K562 (cell line): ENCODE results near the gene CERCAM.
A peak's percentile ranks its signal among the peaks of the same experiment; 100 is the strongest.

Experiments used
- CTCF ChIP-seq, 3 experiments: IDR thresholded peaks in 2 of 3; conservative IDR thresholded peaks in 1 of 3; 2 replicates each; pipeline ENCODE4 v1.5.1; 2011 to 2012; ENCODE audit warnings: low read length in 3 of 3, mild to moderate bottlenecking in 3 of 3, control low read depth in 2 of 3, improper control_type of control experiment in 1 of 3, inconsistent platforms in 1 of 3, low read depth in 1 of 3, mixed read lengths in 1 of 3, moderate library complexity in 1 of 3; ENCODE audit not compliant: insufficient read depth in 2 of 3
- HNRNPL ChIP-seq: fragments of 200-400 bp; formaldehyde crosslinking; IDR thresholded peaks from 2 replicates; pipeline ENCODE4 v1.6.1; 2017; ENCODE audit warnings: low read depth, mild to moderate bottlenecking, low read length
- SP1 ChIP-seq: sonication (generic); formaldehyde crosslinking; IDR thresholded peaks from 2 replicates; pipeline ENCODE4 v1.8.1; 2022; ENCODE audit warnings: mild to moderate bottlenecking, missing genetic modification reagents
- SP2 ChIP-seq: IDR thresholded peaks from 2 replicates; pipeline ENCODE4 v1.6.1; 2011; ENCODE audit warnings: mild to moderate bottlenecking, low read depth, low read length, moderate library complexity; ENCODE audit not compliant: poor library complexity, severe bottlenecking; ENCODE audit errors: extremely low read depth

DNA sequence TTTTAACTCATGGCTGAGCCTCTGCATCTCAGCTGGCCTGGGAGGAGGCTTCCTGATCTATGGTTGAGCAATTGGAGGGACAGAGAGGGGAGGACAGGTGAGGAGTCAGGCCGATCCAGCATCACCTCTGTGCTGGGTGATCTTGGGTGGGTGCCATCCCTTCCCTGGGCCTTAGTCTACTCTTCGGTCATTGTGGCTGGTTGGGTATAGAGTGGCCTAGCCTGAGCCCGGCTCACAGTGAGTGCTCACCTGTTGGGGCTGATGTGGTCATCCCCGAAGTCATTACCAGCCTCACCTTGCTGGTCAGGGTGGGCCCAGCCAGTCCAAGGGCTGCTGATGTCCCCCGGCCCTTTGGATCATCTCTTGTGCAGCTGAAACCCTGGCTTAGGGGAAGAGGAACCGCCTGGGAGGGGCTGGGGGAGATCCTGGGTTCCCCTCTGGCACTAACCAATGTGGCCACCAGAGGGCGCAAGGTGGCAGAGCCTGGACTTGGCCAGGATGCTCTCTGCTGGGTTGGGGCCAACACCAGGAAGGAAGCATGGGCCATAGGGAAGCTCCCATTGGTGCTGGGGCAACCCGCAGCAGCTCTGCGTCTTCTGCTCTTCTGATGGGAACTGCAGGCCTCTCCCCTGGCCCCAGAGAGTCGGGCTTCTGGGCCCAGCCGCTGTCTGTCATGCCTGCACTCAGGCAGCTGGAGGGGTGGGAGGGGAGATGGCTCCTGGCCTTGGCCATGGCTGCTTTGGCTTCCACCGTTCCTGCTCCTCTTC, 17.9 kb downstream of the CERCAM start:
- TF ChIP-seq SP1 (CRISPR knock-in tag) (0 out of 2 replicates have a peak, but pooled peaks have one; percentile 45), SP2 (no peak), HNRNPL (no peak), CTCF (IDR thresholded peaks at IDR 0.05 in 2 of 3, conservative IDR thresholded peaks at IDR 0.05 in 1 of 3; ENCODE audit: insufficient read depth in 2 of 3, low read depth in 1 of 3, low read length in 3 of 3) (peak; percentile 88 to 92 (median 90))
